ENCODE results near the gene SAMMSON.

SAMMSON gene

GRCh38 chr3:70020906-70021660 lies 21.6 kb downstream of the SAMMSON start:
- DNase-seq = no peak

- DNase-seq = no peak
Observed at GRCh38 chr3:70028361-70028760, 28.8 kb downstream of the SAMMSON start.

GRCh38 chr3:70038693-70039092 lies 39.2 kb downstream of the SAMMSON start:
- no peak for DNase-seq

- DNase-seq = no peak
Observed at GRCh38 chr3:70040386-70040785, 40.9 kb downstream of the SAMMSON start.

- DNase-seq = no peak
Observed at GRCh38 chr3:70042641-70043040, 43.1 kb downstream of the SAMMSON start.

GRCh38 chr3:70049761-70050160 lies 50.2 kb downstream of the SAMMSON start:
- DNase-seq = no peak

GRCh38 chr3:70053293-70053692 lies 53.8 kb downstream of the SAMMSON start:
- no peak for DNase-seq

GRCh38 chr3:70056081-70056480 lies 56.5 kb downstream of the SAMMSON start:
- no peak for DNase-seq

GRCh38 chr3:70057426-70057825 lies 57.9 kb downstream of the SAMMSON start:
- DNase-seq = no peak

- DNase-seq = no peak
Observed at GRCh38 chr3:70061096-70061495, 61.6 kb downstream of the SAMMSON start.

- no peak for DNase-seq
Observed at GRCh38 chr3:70064194-70064779, 64.8 kb downstream of the SAMMSON start.

GRCh38 chr3:70065696-70066253 lies 66.2 kb downstream of the SAMMSON start:
- DNase-seq = no peak

GRCh38 chr3:70067860-70068521 lies 68.5 kb downstream of the SAMMSON start:
- DNase-seq = no peak

GRCh38 chr3:70069557-70069956 lies 70.0 kb downstream of the SAMMSON start:
- no peak for DNase-seq

GRCh38 chr3:70071138-70071537 lies 71.6 kb downstream of the SAMMSON start:
- DNase-seq = no peak

- no peak for DNase-seq
Observed at GRCh38 chr3:70072180-70072579, 72.6 kb downstream of the SAMMSON start.

GRCh38 chr3:70072754-70073153 lies 73.2 kb downstream of the SAMMSON start:
- DNase-seq = no peak

GRCh38 chr3:70075101-70075500 lies 75.6 kb downstream of the SAMMSON start:
- no peak for DNase-seq

- no peak for DNase-seq
Observed at GRCh38 chr3:70076396-70076795, 76.9 kb downstream of the SAMMSON start.

- DNase-seq = no peak
Observed at GRCh38 chr3:70078778-70079177, 79.2 kb downstream of the SAMMSON start.

- no peak for DNase-seq
Observed at GRCh38 chr3:70085613-70086012, 86.1 kb downstream of the SAMMSON start.

- no peak for DNase-seq
Observed at GRCh38 chr3:70086336-70086735, 86.8 kb downstream of the SAMMSON start.

- no peak for DNase-seq
Observed at GRCh38 chr3:70090322-70090913, 90.9 kb downstream of the SAMMSON start.

- DNase-seq = no peak
Observed at GRCh38 chr3:70094197-70094596, 94.7 kb downstream of the SAMMSON start.
